Ureter (tissue), 1 donor: ENCODE results near the gene CRB3. TPM values are rescaled to one million over a fixed set of nuclear protein-coding genes. Genes with fewer than 3 reads are reported as not detected.

ENCODE experiments used
- DNase-seq: peaks from one replicate; pipeline ENCODE4 v3.0.0-alpha.2; 2020; ENCODE audit warnings: low spot score
- total RNA-seq: library from RNA; stranded (reverse); gene quantifications from one replicate; pipeline ENCODE4 v1.2.4, GENCODE V29; 2023
- donor health status: DM: yes; HTN: yes; CAD: no.

CRB3 gene
- total RNA-seq, 1 donor from 2014 or later, result 23.6 TPM

DNA sequence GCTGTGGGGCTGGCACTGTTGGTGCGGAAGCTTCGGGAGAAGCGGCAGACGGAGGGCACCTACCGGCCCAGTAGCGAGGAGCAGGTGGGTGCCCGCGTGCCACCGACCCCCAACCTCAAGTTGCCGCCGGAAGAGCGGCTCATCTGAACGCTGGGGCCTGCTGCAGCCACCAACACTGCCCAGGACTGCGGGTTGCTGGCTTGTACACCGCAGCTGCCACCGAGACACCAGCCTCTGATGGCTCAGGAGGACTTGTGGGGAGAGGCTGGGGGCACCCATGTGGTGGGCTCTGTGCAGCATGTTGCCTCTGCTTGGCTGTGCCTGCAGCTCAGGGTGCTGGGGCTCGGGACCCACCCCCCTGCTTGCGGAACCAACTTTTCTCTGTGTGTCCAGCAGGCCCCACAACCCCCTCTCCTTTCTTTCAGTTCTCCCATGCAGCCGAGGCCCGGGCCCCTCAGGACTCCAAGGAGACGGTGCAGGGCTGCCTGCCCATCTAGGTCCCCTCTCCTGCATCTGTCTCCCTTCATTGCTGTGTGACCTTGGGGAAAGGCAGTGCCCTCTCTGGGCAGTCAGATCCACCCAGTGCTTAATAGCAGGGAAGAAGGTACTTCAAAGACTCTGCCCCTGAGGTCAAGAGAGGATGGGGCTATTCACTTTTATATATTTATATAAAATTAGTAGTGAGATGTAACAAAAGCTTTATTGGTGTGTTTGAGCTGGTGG is 2.6 kb downstream of the CRB3 start:
- DNase-seq, result no peak

DNA sequence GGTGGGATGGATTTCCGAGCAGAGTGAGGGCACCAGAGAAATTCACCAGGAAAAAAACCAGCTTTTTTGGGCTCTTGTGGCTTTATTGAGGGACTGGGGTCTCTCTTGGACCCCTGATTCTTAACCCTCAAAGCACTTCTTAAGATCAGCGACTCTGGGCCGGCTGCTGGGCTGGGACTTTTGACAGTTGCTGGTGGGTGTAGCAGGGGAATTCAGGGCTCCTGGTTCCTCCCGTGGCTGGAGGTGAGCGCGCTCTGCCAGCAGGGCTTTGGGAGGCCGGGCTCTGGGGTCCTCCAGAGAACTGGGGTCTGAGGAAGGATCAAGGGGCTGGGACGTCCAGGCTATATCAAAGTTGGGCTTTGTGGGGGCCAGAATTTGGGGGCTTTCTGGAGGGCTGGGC is 3.3 kb downstream of the CRB3 start:
- no peak for DNase-seq

DNA sequence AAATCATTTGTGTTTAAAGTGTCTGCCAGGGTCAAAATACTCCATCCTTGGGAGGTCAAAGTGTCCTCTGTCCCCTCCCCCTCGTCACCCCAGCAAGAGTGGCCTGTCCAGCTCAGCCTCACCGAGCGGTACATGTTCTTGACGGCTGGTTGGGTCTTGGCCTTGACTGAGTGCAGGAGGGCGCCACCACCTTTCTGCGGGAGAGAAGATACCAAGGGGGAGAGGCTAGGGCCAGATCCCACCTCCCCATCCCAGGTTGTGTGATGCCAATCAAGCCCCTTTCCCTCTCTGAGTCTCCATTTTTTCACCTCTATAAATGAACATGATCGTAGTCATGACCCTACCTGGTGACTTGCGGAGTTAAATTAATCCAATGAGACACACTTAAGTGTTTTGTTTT is 6.1 kb downstream of the CRB3 start:
- no peak for DNase-seq

DNA sequence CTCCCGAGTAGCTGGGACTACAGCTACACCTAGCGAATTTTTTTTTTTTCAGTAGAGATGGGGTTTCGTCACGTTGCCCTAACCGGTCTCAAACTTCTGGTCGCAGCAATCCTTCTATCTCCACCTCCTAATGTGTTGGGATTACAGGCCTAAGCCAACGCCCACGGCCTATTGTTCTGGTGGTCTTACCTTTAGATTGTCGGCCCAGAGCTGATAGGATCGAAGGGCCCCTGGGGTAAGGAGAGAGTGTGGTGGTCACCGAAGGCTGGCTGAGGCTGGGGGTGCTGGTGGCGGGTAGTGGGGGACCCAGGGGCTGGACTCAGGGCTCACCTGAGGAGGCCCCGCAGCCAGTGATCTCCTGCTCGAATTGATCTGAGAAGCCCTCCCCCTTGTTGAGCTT is 7.0 kb downstream of the CRB3 start:
- DNase-seq, result no peak

DNA sequence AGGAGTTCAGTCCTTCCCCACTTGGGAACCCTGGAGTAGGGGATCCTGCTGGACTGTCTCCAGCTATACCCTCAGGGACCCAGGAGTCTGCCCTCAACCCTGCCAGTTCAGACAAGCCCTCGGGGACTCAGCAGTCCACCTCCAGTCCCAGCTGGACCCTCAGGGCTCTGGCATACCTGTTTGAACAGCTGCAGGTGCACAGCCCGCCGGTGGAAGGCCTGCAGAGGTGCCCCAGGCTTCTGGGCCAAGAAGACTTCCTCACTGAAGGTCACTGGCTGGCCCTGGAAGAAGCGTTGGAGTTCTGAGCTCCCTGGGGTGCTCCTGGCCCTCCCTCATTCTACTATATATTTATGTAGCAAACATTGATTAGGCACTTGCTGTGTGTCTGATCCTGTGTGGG is 8.6 kb downstream of the CRB3 start:
- DNase-seq, result no peak

DNA sequence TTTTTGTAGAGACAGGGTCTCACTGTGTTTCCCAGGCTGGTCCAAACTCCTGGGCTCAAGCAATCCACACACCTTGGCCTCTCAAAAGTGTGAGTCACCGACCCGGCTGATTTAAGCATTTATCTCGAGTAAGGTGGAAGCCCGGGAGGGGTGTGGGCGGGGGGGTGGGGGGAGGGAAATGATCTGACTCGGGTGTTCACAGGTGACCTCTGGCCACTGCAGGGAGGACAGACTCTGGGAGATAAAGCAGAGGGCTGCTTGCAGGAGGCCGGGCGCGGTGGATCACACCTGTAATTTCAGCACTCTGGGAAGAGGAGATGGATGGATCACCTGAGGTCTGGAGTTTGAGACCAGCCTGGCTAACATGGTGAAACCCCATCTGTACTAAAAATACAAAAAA is 9.6 kb downstream of the CRB3 start:
- DNase-seq, result no peak

DNA sequence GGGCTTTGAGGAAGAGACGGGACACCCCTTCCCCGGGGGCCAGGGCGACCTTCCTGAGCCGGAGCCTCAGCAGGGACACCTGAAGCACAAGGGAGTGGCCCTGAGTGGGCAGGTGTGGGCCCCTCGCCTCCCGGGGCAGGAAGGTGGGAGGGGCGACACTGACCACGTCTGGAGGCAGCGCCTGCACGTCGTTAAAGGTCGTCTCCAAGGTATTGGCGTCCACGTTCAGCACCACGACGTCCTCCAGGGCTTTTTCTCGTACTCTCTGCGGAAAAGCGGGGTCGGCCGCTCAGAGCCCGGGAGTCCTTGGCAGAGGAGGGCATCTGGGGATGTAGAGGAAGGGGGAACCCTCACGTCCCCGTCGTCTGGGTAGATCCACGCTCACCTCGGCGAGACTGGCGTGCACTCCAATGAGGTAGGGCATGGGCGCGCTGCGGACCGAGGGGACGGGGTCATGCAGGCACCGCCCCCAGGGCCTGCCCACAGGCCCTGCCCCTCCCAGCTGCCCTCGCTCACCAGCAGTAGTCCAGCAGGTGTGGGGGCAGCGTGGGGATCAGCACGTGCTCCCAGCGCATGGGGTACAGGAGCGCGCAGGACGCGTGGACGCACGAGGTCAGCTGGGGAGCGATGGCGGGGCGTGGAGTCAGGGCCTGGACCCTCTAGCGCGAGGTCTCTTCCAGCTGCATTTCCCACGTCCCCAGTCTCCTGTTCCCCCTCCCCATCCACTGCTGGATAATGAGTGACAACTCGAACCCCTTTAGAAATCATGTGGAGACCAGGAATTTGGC is 11.4 kb downstream of the CRB3 start:
- DNase-seq, result no peak

DNA sequence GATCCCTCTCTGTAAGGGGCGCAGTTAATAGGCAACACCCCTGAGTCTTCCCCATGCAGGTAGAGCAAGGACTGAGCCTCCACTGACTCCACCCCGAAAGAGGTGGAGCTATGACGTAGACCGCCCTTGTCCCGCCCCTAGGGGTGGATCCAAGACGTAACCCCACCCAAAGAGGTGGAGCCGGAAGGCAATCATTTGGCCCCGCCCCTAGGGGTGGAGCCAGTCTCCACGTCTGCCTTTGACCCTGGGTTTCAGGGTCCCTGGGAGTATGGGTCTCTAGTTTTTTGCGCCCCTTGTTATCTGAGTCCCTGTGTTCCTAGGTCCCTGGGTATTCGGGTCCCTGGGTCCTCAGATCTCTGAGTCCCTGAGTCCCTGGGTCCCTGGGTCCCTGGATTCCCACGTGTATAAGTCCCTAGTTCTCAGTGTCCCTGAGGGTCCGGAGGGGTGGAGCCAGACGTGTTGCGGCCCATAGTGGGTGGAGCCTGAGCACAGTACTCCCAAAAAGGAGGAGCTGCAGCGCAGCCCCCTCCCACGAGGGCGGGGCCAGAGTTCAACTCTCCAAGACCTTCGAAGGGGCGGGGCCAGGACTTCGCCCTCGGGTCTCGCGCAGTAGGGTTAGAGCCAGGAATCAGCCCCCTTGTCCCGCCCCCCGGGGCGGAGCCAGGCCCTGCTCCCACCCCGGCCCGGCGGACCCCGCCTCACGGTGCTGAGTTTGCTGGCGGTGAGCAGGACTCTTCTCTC is 12.3 kb downstream of the CRB3 start:
- DNase-seq, result no peak

DNA sequence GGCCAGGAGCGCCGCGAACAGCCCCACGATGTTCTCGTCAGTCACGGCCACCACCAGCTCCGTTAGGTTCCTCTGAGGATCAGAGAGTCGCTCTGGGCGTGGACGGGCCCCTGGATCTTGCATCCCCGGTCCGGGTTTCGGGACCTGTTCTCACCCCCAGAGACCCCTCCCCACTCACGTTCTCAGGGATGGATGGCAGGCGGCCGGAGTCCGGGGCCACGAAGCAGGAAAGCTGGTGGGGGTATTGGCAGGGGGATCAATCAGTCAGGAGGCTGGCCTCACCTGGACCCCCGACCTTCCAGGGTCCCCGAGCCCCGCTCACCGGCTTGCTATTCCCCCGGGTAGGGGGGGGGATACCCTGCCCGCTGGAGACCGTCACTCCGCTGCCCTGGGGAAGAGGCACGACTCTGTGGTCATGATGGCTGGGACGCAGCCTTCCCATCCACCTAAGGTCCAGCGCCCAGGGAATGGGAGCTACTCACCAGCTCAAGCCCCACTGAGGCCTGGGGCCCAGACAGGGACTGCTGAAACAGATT is 12.9 kb downstream of the CRB3 start:
- no peak for DNase-seq

DNA sequence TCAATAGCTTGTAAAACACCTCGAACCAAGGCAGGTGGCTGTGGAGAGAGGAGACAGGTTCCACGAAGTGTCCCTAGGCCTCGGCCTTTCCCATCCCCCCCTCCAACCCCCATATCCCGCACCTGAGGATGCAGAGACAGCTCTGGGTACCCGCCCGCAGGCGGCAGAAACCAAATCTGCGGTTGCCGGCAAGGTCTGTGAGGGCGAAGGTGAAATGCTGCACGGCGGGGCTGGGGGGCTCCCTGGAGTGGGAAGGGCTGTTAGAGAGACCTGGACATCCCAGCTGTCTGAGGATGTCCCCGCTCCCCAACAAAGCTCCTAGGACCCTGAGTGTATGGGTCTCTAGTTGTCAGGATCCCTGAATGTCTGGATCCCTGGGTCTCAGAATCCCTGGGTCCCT is 14.7 kb downstream of the CRB3 start:
- DNase-seq, result no peak

DNA sequence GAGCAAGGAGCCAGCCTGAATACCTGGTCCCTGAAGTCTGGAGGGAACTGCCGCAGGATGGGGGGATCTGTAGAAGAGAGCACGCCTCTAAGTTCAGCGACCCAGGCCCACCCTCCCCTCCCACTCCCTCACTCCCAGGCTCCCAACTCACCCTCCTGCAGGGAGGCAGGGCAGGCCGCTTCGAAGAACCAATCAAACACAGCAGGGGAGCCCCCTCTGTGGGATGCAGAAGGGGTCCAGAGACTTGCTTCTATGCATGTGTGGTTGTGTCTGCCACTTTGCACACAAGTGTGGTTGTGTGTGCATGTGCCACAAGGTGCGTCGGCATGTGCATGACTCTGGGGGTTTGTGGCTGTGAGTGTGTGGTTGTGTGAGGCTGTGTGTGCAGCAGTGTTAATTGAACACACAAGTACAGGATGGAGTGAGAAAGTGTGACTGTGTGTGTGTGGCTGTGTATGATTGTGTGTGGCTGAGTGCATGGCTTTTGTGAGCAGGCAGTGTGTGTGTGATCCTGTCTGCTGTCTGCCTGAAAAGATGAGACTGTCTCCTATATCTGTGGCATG is 15.8 kb downstream of the CRB3 start:
- DNase-seq, result no peak

DNA sequence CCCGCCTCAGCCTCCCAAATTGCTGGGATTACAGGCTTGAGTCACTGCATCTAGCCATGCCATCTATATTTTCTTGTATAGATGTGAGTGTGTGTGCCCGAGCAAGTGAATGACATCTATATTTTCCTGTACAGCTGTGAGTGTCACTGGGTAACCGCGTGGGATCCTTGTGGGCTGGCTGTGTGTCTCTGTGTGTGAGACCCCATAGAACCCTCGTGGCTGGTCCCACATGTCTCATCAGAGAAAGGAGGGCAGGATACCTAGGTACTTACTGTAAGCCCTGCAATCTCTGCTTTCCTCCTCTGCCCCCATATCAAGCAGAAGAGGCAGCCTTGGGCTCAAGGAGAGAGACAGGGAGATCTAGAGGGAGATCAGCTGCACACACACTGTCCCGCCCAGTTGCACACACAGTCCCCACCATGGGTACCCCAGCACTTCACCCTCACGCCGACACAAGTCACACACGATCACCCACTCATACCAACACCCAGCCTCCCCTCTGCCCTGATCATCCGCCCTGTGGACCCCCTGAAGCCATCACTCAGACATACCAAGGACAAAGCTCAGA is 16.9 kb downstream of the CRB3 start:
- no peak for DNase-seq

DNA sequence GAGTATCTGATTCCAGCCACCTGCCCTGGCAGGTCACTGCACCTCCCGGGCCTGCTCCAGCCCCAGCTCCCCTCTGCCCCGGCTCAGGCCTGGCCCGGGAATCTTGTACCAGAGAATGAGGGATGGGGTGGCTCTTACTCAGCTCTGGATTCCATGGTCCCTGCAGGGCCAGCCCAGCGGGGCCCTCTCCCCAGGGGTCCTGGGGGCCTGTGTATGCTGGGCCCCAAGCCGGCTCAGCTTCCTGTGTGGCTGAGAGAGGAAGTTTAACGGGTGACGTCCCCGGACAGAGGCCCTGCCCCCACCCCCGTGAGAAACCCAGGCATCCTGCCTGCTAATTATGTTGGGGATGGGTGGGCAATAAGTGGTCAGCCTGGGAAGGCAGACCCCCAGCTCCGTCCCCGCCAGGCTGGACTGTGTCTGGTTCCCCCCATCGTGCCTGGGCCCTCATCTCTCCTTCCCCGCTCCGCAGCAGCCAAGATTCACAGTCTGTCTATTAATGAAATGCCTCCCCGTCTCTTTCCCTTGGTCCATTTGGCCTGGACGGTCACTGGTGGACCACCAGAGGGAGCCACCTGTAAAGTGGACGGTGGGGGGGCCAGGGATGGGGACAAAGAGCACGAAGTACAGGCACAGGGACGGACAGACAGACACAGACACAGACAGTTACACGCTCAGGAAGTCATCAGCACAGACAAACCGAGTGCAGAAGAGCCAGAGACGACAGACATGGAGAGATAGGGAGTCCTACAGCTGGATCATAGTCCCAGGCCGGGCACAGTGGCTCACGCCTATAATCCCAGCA is 17.7 kb downstream of the CRB3 start, which contains the start of gene DENND1C:
TSS of gene DENND1C (minus strand) at position 247 of the 802 bp plus-strand sequence. CDS start at position 155, 92 bp downstream.
- no peak for DNase-seq

DNA sequence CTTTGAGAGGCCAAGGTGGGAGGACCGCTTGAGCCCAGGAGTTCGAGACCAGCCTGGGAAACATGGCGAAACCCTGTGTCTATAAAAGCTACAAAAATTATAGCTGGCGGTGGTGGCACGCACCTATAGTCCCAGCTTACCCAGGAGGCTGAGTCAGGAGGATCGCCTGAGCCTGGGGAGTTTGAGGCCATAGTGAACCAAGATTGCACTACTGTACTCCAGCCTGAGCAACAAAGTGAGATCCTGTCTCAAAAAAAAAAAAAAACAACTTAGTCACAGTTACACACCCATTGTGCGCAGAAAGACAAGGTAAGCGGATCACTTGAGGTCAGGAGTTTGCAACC is 18.2 kb downstream of the CRB3 start:
- DNase-seq, result no peak

DNA sequence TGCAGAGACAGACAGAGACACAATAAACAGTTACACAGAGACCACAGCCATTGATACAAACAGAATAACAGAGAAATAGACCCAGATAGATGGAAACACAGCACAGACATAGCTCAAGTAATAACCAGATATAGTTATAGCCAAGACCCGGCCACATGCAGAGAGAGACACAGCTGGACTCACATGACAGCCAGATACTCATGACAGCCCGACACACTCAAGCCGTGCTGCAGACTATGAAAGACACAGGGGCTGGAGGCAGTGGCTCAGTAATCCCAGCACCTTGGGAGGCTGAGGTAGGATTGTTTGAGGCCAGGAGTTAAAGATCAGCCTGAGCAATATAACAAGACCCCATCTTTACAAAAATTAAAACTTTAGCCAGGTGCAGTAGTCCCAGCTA is 19.2 kb downstream of the CRB3 start:
- DNase-seq, result no peak

DNA sequence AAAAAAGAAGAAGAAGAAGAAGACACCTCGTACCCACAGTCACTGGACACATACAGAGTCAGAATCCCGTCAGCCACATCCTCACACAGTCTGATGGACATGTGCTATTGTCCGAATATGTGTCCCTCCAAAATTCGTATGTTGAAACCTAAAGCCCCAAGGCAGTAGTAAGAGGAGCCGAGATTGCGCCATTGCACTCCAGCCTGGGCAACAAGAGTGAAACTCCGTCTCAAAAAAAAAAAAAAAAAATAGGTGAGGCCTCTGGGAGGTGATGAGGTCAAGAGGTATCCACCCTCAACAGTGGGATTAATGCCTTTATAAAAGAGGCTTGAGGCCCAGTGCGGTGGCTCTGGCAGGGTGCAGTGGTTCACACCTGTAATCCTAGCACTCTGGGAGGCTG is 20.2 kb downstream of the CRB3 start:
- no peak for DNase-seq

DNA sequence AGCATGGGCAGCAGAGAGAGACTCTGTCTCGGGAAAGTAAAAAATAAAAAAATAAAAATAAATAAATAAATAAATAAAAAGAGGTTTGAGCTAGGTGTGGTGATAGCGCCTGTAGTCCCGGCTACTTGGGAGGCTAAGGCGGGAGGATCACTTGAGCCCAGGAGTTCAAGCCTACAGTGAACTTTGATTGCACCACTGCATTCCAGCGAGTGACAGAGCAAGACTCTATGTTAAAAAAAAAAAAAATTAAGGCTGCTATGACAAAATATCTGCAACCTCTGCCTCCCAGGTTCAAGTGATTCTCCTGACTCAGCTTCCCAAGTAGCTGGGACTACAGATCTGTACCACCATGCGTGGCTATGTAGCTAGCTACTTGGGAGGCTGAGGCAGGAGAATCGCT is 20.8 kb downstream of the CRB3 start:
- no peak for DNase-seq

DNA sequence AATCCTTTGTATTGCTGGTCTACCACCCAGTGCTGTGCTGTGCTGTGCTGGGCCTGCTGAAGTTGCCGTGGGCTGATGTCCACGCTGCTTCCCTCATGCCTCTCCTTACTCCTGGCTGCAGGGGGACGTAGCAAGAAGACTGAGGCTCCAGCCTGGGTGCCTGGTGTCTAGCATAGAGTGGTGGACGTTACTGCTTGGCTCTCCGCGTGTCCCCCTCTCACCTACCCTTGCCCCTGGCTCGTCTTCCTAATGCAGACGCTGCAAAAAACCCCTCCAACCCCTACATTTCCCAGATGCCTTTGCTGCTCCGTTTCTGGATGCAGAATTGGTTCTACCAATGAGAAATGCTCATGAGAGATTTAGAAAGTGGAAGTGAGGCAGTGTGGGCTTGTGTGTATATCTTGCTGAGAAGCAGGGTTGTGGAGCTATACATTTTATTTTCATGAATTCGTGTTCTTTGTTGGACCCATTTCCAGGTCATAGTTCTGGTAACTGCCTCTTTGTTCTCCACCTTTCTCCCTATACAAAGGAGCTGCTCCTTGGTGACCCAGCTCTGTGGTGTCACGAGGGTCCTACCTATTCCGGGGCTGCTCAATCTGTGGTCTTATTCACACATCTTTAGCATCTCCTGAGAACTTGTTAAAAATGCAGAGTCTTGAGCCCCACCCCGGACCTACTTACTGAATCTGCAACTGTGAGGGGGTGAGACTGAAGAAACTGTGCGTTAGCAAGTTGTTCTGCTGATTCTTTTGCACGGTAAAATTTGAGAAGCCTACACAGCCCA is 25.4 kb downstream of the CRB3 start:
- no peak for DNase-seq

DNA sequence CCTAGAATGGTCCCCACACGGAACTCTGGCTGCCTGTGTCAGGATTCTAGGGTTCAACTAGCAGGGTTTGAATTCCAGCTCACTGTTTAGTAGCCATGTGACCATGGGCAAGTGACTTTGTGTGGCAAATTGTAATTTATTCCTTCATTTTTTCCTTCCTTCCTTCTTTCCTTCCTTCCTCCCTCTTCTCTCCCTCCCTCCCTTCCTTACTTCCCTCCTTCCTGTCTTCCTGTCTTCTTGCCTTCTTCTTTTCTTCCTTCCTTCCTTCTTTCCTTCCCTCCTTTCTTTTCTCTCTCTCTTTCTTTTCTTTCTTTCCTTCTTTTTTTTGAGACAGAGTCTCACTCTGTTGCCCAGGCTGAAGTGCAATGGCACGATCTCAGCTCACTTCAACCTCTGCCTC is 26.1 kb downstream of the CRB3 start:
- no peak for DNase-seq
